Fibroblast of lung (primary cell): ENCODE data around the gene GRK1.

Experiments used
- EZH2 ChIP-seq: IDR thresholded peaks from 2 replicates; pipeline ENCODE4 v1.5.1; 2012; ENCODE audit warnings: low read length, control low read depth, mild to moderate bottlenecking; ENCODE audit errors: missing control alignments
- TF ChIP-seq, protein P1 (sequence below), 2 donors: IDR thresholded peaks in 1 of 2; conservative IDR thresholded peaks in 1 of 2; 1 replicate in 1 of 2; 2 replicates in 1 of 2; pipeline ENCODE4 v1.5.1; 2011 to 2012; ENCODE audit warnings: low read length in 2 of 2, control low read depth in 1 of 2, inconsistent platforms in 1 of 2, low read depth in 1 of 2, mild to moderate bottlenecking in 1 of 2

DNA sequence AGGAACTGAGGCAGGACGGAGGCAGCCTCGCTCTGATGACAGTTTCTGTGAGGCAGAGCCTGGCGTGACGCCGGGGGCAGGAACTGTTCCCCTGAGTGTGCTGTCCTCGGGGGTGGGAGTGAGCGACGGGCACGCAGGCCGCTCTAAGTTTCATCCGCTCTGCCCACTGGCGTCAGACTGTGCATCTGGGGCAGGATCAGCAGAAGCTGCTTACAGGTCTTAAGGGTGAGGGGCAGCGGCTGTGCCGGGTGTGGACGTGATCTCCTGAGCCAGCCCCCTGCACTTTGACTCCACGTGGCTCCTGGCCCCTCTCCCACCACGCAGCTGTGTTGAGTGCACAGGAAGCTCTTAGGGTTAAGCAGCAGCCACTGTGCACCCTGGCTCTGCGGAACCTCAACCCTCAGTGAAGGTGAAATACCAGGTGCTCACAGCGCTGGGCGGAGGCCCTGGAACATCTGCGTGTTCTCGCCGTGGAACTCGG, 1.5 kb downstream of the GRK1 start:
- TF ChIP-seq, protein P1, sequence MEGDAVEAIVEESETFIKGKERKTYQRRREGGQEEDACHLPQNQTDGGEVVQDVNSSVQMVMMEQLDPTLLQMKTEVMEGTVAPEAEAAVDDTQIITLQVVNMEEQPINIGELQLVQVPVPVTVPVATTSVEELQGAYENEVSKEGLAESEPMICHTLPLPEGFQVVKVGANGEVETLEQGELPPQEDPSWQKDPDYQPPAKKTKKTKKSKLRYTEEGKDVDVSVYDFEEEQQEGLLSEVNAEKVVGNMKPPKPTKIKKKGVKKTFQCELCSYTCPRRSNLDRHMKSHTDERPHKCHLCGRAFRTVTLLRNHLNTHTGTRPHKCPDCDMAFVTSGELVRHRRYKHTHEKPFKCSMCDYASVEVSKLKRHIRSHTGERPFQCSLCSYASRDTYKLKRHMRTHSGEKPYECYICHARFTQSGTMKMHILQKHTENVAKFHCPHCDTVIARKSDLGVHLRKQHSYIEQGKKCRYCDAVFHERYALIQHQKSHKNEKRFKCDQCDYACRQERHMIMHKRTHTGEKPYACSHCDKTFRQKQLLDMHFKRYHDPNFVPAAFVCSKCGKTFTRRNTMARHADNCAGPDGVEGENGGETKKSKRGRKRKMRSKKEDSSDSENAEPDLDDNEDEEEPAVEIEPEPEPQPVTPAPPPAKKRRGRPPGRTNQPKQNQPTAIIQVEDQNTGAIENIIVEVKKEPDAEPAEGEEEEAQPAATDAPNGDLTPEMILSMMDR (conservative IDR thresholded peaks at IDR 0.05 in 1 of 2, IDR thresholded peaks at IDR 0.05 in 1 of 2; ENCODE audit: low read depth in 1 of 2, low read length in 2 of 2) = no peak
- TF ChIP-seq EZH2 = no peak
